Nucleus accumbens (tissue), 56 donors: ENCODE measurements around the gene MTRF1.
"Not testable (repeated sequence)": the region's sequence is repeated elsewhere in the genome, so short reads cannot be mapped to it uniquely, and the experiment has no call there.

Source experiments
- DNase-seq, 56 donors: peaks; one replicate each; lab custom pipeline; 2025; lab: John Stamatoyannopoulos, UW

The MTRF1 gene

DNA sequence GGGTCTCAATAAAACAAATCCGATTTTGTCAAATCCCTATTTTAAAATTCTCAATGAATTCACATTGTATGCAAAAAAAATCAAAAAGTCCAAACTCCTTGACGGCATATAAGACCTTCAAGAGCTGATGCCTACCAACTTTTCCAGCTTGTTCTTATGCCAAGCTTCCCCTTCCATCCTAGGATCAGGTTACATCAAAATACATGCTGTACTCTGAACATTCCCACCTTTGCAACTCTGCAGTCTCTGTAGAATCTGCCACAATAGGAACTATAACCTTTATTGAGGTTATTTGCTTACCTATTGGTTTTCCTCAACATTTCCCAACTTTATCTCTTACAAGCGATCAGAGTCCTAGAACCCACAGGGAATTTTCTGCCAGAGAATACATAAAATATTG lies 76.9 kb downstream of the MTRF1 start:
- DNase-seq: no peak

DNA sequence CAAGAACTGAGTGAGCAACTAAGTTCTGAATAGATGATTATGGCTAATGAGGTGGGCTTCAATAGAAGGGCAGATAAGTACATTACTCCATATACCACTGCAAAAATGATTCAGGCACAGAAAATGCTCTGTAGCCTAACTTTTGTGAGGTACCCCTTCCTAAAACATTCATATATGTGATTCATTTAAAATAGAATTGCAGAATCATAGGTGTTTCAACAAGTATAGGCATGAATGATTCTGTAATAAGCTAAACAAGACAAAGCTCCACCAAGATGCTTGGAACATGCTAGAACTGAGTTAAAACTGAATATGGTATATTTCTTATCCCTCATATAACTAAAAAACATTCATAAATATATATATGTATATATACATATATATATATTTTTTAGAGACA lies 81.1 kb downstream of the MTRF1 start:
- no peak for DNase-seq

DNA sequence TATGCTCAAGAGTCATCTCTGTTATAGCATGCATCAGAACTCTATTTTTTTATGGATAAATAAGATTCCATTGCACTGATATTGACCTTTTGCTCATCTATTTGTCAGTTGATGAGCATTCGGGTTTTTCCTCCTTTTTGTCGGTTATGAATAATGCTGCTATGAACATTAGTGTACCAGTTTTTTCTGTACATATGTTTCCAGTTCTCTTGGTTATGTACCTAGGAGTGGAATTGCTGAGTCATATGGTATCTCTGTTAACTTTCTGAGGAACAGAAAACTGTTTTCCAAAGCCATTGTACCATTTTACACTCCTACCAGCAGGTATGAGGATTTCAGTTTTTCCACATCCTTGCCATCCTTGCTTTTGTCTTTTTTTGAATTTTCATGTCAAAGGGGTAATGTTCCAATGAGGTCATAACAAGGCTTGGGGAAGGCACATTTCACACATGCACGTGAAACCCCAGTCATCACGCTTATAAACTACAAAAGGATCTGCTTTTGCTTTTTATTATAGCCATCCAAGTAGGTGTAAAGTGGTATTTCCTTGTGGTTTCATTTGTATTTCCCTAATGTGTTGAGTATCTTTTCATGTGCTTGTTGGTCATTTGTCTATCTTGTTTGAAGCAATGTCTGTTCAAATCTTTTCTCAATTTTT lies 83.7 kb downstream of the MTRF1 start:
- DNase-seq: no peak

DNA sequence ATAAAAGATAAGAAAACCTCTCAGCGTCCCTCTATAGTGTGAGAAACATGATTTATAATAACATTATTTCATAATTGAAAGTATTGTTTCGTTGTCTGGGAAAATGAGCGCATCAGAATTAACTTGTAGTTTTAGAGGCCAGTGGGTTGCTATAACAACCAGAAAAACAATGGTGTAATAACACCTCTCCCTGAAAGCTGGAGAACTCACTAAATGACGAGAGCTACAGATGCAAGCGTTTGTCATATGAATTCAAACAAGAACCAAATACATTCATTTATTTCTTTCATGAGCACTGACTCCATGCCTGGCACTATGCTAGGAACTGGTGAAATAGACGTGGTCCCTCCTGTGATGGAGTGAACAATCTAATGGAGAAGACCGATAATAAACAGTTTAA lies 85.3 kb downstream of the MTRF1 start:
- no peak for DNase-seq

DNA sequence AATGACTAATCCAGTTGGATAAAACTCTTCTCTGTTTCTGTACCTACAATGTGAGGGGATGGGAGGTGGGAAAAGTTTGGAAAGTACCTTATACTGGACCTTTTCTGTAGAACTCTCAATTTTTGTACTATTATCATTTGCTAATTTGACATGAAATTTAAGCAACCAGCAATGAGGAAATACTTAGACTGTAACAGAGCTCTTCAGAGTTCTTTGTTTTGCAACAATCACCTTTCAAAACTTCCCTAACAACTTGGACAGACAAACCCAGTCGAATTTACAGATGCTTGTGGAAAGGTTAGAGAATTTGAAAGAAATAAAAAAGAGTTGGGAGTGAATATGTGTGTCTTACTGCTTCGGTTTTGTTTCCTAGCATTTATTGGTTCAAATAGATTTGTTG lies 85.8 kb downstream of the MTRF1 start:
- no peak for DNase-seq

DNA sequence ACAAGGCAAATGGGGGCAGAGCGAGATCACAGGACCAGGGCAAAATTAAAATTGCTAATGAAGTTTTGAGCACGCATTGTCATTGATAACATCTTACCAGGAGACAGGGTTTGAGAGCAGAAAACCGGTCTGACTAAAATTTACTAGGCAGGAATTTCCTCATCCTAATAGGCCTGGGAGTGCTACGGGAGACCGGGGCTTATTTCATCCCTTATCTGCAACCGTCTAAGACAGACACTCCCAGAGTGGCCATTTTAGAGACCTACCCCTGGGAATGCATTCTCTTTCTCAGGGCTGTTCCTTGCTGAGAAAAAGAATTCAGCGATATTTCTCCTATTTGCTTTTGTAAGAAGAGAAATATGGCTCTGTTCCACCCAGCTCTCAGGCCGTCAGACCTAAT lies 87.8 kb downstream of the MTRF1 start:
- not testable (repeated sequence) for DNase-seq
